ENCODE results near the gene HAPLN2.

Gene HAPLN2

DNA sequence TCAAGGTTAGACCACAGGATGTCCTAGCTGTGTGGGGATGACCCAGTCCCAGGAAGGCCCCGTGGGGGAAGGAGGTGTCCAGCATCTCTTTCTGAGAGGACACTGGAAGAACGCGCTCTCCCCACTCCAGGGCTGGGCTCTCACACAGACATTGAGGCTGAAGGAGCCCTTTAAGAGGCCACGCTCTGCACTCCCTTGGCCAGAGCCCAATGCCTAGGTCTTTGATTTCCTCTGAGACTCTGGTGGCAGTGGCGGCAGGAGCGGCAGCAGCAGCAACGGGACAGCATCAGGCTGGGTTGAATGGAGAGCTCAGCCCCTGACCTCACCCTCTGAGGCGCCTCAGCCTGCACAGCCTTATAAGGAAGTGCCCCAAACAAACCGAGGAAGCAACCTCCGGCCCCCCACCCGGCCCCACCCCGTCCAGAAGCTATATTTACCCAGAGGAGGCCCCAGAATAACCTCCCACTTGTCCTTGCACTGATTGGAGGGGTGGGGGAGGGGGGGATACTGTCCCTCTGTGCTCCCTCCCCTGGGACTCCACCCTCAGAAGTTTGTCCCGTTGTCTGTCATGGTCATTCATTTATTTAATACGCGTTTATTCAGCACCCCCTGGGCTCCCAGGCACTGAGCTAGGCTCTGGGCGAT, 45.7 kb downstream of the HAPLN2 start:
- DNase-seq, result no peak

DNA sequence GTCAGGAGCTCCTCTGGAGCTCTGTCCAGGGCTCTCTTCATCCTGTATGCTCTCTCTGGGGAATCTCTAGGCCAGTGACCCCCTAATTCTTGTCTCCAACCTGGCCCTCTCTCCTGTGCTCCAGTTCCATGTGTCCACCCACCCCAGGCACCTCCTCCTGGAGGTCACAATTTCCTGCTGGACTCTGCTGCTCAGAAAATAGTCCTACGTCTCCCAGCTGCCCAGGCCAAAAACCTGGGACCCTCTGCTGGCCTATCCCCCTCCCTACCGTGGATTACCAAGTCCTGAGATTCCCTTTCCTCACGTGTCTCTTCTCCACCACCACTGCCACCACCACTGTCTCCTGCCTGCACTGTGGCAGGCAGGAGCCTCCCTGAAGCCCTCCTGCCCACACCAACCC, 46.3 kb downstream of the HAPLN2 start:
- DNase-seq, result no peak

DNA sequence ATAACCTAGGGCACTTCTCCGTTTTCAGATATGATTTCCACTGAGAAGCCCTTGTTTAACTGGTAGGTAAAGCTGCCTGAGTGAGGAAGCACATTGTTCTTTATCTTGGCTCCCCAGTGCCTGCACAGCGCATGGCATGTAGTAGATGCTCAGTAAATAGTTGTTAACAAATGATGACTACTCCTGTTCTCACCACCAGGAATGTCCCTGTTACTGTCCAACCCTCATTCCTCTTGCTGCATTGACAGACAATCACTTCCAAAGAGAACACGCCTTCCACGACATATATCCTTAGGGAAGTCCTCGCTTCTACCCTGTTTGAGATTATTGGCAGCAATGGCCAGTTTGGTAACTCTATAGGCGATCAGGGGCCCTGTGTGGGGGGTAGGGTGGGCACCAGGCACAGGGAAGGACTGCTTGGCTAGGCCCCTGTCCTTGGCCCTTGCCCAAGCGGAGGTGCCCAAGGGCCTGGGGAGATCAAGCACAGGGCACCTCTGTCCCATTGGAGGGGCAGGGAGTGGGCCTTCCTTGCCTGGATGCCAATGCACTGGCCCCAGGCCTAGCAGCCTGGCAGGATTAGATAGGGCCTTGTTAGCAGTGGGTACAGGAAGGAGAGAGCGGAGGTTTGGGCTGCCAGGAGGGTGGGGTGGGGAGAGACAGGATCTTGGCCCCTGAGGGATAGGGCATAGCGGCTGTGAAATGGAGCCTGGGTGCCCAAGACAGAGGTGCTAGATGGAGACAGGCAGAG, 47.8 kb downstream of the HAPLN2 start:
- no peak for DNase-seq

DNA sequence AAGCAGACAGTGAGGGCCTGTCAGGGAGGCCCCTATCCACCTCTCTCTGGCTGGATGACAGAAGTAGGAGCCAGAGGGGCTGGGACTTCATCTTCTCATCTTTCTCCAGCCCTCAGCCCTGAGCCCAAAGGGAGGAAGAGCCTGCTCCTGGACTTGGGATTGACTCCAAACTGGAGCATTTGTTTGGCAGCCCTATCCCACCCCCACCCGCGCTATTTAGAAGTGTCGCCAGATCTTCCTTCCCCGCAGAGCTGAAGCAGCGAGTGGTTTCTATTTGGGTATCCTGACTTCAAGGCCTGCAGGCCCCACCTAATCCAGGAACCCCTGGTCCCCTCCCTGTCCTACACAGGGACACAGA, 48.4 kb downstream of the HAPLN2 start:
- DNase-seq, result no peak

DNA sequence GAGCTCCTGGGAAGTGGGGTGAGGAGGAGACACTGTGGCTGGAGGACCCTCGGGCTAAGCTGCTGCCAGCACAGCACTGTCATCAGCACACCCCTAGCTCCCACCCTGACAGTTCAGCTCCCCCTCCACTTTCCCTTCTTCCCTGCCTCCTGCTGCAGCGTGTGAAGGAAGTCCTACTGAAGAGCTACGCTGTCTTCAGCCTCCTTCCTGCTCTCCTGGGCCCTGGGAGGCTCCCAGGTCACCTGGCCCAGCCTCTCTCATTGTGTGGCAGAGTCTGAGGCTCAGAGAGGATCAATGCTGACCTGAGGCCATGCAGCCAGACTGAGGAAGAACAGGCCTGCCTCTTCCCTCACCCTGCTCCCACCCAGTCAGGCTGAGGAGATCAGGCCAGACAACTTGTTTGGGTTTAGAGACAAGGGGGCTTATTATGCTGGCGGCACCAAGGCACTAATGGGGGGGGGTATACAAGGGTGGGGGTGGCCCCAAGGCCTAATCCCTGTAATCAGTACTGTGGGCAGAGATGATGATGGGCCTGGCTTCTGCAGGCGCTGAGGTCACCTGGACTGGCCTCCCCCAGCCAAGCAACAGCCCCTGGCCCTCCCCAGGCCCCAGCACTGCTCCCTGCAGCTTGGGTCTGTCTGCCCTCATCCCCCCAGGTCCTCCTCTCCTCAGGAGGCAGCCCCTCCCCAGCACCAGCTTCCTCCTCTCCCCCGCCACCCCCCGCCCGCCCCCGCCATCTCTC, 48.9 kb downstream of the HAPLN2 start:
- no peak for DNase-seq

DNA sequence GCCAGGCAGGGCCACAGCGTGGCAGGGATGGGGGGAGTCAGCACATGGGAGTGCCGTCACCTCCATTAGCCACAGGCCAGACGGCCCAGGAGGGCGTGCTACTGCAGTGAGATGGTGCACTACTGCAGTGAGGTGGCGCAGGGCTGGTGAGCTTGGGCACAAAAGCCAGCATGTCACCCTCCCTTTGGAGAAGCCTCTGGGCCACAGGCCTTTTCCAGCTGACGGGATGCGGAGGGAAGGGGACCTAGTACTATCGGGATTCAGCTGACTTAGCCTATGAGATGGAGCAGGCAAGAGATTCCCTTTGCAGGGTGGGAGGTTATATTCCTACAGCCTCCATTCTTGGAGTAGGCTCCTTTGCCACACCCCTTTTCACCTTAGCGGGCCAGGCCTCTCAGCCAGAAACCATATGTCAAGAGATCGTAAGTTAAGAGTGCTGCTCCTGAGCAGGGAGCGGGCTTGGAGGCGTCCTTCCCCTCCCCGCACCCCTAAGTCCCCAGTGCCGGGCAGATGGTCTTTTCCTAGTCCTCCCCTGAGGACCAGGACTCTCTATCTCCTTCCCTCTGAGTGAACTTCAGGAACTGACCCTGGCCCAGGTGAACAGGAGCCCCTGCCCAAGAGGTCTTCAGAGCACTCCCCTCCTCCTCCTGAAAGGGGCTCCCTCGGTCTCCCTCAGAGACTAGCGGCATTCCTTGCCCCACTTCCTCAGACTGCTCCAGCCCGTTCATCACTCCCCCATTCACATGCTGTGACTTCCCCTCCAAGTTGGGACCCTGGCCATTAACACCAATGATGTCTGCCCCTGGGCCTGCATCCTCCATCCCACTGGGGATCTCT, 49.8 kb downstream of the HAPLN2 start:
- no peak for DNase-seq

DNA sequence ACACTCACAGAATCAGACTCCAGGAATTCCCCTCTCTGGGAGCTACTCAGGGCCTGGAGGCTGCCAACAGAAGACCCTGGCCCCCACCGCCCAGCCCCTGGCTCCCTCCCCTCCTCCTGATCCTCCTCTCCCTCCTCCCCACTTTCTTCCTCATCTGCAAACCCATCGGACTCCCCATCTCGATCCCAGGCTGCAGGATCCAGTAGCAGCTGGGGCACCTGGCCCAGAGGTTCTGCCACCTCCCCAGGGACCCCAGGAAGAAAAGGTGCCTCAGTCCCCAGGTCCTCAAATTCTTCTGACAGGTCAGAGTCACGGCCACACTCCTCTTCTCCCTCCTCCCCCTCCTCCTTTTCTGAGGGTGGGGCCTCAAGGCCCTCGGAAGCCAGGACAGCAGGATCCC, 50.6 kb downstream of the HAPLN2 start:
- no peak for DNase-seq

DNA sequence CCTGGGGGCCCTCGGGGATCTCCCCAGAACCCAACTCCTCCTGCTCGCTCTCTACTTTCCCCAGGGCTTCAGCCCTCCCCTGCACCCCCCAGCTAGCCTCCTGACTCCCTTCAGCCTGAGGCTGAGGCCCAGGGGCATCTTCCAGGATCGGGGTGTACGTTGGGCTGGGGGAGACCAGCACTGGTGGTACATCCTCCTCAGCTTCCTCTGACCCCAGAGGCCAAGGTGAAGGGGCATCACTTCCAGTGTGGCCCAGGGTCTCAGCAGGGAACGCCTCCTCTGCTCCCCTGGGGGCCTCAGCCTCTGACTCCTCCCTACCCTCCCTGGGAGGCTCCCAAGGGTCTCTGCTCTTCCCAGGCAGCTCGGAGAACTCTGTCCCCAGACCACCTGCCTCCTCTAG, 51.1 kb downstream of the HAPLN2 start:
- no peak for DNase-seq

DNA sequence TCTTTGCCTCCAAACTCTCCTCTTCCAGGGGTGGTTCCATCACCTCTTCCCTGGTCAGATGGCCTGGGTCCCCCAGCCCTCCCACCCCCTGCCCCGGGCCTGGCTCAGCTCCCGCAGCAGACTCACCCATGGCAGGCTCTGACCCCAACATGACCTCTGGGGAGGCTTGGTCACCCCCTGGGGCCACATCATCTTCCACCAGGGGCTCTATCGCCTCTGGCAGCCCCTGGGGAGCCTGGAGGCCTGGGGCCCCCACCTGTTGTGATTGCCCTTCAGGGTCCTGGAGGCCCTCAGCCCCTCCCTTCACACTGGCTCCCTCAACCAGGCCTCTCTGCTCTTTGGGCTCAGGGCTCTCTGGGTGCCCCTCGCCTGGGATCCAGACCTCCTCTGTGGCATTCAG, 51.6 kb downstream of the HAPLN2 start:
- no peak for DNase-seq

DNA sequence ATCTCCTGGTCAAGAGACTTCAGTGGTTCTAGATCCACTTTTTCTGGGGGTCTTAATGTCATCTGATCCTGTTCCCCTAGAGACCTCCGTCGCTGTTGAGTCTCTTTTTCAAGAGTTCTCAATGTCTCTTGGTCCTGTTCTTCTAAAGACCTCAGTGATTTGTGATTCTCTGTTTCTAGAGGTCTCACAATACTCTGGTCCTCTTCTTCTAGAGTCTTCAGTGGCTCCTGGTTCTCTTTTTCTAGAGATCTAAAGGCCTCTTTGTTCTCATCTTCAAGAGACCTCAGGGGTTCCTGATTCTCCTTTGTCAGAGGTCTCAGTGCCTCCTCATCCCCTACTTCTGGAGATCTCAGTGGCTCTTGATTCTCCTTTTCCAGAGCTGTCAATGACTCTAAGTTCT, 52.6 kb downstream of the HAPLN2 start:
- DNase-seq, result no peak

DNA sequence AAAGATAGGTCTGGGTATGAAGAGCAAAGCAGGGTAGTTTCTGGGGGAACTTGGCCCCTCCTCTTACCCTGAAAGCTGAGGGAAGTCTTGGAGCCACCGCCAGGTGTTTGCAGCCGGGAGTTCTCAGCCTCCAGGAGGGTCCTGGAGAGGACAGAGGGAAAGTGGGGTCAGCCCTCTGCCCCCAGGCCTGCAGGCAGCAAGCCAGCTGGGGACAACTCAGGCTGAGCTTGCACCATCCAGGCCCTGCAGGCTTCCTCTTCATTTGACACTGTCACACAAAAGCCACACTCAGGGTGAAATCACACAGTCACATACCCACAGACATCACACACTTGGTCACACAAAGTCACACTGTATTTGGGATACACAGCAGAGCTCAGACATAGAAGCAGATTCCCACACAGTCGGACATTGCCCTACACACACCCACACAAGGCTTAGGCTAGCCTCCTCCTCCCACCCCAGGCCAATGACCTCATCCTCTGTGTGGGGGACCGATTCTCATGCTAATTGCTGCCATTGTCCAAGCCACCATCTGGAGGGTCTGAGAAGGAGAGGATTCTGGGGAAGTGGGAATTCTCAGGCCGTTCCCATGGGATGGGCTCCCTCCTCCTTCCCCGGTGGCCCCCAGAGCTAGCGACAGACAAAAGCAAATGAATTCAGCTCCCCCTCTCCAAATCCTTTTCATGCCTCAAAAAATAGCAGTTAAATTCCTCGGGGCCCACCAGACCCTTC, 54.3 kb downstream of the HAPLN2 start:
- no peak for DNase-seq
